HG03378 (cell line): ENCODE data around the gene L1CAM.

Experiments used
- ATAC-seq: cut with Tn5 transposase; IDR thresholded peaks from one replicate; pipeline ENCODE4 v1.9.1; 2021; ENCODE audit warnings: mild to moderate bottlenecking, moderate library complexity; ENCODE audit not compliant: unreplicated experiment

The L1CAM gene

GRCh38 chrX:153905481-153906095 is 19.6 kb upstream of the L1CAM start:
- ATAC-seq: no peak

DNA sequence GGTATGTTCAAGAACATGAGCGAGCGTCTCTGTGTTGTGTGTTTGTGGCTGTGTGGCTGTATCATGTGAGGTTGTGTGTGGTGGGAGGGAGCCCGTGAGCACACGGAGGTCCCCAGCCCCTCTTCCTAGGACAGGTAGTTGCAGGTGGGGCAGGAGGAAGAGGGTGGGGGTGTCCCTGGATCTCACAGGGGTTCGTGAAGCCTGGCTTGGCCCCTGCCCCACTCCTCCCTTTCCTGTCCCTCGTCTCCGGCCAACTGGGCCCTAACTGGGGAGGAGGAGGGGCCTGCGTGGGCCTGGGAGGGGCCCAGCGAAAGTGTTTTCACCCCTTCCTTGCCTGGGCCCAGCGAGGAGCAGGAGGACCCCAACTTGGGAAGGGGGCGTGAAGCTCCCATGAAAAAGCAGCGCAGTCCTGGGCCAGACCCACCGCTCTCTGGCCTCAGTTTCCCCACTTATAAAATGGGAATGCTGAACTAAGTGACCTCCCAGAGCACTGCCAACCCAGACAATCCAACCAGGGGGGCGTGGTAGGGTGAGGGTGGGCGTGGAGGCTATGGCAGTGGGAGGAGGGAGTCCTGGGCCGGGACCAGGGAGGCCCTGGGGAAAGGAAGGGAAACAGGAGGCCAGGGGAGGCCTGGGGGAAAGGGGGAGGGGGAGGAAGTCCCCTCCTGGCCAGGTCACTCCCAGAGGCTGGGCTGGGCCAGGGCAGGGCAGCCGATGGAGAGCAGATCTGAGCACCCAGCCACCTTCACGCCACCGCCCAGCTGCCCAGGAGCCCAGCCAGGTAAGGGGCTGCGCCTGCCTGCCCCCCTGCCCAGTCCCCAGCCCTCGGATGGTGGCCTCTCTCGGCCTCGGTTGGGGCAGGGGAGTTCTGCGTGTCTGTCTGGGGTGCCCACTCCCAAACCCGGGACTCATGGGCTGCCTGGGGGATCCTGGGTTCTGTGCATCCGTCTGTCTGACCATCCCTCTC is 18.3 kb upstream of the L1CAM start, which contains the start of gene AVPR2:
Gene AVPR2, plus strand, starts transcription at position 683 of the 967 bp plus-strand sequence. CDS start 473 bp downstream, outside the sequence.
- ATAC-seq: no peak

GRCh38 chrX:153903238-153903980 is 17.4 kb upstream of the L1CAM start:
- no peak for ATAC-seq

DNA sequence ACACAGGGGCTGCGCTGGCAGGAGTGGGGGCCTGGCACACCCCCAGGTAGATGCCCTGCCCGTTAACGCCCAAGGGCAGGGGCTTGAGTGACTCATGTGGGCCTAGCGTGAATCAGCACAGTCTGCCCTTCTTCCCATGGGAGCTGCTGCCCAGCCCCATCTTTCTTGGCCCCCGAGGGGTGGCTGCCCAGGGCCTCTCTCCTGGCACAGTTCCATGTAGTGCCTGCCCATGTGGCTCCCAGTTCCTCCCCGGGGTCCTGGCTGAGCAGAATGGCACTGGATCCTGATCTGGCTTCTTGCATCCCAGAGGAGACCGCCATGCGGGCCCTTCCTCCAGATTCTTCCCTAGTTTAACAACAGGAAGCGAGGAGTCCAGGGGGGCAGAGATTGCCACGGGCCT is 16.4 kb upstream of the L1CAM start:
- no peak for ATAC-seq

GRCh38 chrX:153901753-153902140 is 15.8 kb upstream of the L1CAM start:
- ATAC-seq: no peak

GRCh38 chrX:153900831-153901752 is 15.1 kb upstream of the L1CAM start:
- peak; percentile 75 for ATAC-seq

- no peak for ATAC-seq
Observed at GRCh38 chrX:153897899-153898298, 11.9 kb upstream of the L1CAM start.

- no peak for ATAC-seq
Observed at GRCh38 chrX:153889123-153889522, 3.1 kb upstream of the L1CAM start.

- no peak for ATAC-seq
Observed at GRCh38 chrX:153888344-153888743, 2.4 kb upstream of the L1CAM start.

DNA sequence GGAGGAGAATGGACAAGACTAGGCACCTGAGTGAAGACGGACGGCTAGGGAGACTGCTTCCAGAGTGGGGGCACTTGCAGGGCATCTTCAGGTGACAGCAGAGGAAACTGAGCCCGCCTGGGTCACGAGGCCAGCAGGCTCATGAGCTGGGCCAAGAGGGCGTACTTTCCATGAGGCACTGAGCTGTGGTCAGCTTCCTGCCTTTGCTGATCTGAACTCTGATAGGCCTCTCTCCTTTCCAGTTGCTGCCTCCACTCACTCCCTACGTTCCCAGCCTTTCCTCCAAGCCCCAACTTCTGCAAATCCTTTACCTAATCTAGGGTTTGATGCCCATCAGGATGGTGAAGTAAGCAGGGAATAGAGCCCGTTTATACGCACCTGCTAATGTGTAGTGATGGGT is 1.4 kb upstream of the L1CAM start:
- ATAC-seq: no peak

- ATAC-seq: no peak
Observed at GRCh38 chrX:153886915-153887314, 942 bp upstream of the L1CAM start.

DNA sequence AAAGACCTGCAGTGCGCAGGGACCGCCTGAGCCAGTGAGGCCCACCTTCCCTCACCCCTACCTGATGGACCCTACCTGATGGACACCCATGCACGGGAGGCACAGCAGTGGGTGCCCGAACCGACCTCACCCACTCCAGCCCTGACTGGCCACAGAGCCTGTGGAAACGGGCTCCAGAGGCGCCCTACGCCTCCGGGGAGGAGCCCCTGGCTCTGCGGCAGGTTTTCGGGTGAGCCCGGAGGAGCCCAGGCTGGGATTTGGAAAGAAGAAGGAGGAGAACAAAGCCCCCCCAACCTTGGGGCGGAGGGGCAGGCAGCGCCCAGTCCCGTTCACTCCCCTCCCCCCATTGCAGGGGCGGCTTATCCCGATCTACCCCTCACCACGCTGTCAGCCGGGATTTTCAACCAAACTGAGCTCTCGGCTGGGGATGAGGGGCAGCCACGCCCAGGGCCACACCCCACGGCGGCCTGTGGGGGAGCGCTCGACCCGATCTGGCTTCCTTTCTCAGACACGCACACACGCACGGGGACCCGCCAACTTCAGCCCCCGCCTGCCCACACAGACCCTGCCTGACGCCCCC is 675 bp downstream of the L1CAM start:
- ATAC-seq: no peak

DNA sequence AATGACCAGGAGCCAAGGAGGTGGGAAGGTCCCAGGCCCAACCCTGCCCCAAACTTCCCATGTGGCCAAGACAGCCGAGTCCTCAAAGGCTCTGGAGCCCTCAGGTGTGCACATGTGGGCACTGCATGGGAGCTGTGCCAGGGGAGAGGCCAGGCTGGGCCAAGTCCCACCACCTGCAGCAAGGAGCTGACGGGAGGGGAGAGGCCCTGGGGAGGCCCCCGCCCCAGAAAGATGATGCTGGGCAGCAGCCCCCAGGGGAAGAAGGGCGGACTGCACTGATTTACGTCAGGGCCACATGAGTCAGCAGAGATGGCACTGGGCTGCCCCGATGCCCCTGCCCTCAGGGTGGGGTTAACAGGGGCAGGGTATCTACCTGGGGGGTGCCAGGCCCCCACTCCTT is 1.4 kb downstream of the L1CAM start:
- no peak for ATAC-seq

DNA sequence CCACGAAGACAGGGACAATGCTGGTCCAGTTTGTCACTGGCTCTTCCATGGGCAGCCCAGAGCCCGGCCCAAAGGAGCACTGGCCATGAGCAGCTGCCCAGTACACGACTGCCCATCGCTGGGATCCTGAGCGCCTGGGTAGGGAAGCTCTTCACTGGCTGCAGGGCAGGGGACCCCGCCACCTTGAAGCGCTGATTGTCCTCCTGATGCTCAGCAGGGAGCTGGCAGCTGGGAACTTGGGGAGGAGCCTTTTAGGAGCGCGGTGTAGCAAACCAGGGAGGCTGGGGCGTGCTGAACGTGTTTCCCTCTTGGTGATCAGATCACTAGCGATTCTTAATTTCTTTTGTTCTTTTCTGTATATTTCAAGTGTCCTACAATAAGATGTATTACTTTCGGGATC is 1.8 kb downstream of the L1CAM start:
- ATAC-seq: no peak

GRCh38 chrX:153883163-153883843 is 2.7 kb downstream of the L1CAM start:
- ATAC-seq: no peak

DNA sequence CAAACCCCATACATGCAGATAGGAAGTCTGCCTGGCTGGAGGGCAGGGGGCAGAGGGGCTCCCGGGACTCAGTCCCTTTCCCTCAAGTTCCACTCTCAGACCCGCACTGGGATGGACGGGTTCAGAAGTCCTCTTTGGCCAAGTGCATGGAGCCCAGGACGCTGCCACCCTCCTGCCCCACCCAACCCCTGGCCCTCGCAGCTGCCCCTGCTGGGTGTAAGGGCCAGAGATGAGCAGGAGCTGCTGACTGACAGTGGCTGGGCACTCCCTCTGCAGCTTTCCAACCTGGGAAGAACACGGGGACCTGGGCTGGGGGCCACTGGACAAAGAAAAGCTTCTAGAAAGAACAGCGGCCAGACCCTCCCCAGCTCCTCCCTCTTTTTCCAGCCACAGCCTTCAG is 3.4 kb downstream of the L1CAM start:
- ATAC-seq: no peak

DNA sequence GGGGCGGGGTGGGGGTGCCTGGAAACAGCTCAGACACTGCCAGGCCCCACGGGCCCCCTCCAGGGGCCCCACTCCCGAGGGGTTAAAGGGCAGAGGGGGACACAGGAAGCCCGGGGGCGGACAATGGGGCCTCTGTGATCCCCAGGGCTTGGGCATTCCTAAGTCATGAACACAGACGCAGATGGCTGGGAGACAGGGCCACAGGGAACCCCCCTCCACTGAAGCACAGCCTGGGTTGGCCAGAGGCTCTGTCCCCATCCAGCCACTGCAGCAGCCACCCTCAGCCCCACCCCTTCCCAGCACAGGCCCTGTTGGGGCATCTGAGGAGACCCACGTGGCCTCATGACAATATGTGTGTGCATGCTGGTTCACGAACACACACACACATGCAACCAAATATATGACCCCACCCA is 3.9 kb downstream of the L1CAM start:
- no peak for ATAC-seq

DNA sequence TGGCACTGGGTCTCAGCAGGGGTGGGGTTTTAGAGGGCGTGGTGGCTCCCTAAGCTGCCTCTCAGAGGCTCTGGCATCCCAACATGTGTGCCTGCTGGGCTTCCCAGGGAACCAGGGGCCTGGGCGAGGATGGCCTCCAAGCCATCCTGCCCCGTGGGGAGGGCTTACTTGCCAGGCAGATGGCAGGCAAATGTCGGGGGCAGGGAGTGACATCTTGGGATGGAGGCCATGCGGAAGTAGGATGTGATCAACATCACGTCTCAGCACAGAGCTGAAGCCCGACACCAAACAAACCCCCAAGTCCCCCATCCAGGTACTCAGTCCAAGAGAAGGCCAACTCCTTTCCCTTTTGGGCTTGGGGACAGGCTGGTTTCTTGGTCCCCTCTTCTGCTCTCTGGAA is 4.7 kb downstream of the L1CAM start:
- ATAC-seq: no peak

- ATAC-seq: no peak
Observed at GRCh38 chrX:153880440-153880815, 5.5 kb downstream of the L1CAM start.
